ENCODE results near the gene C3orf80.
"Not testable (repeated sequence)": the region's sequence is repeated elsewhere in the genome, so short reads cannot be mapped to it uniquely, and the experiment has no call there.

Gene C3orf80

GRCh38 chr3:160217675-160218074 is 7.5 kb upstream of the C3orf80 start:
- no peak for DNase-seq

GRCh38 chr3:160218136-160218535 is 7.1 kb upstream of the C3orf80 start:
- DNase-seq: no peak

GRCh38 chr3:160220038-160220437 is 5.2 kb upstream of the C3orf80 start:
- no peak for DNase-seq

- no peak for DNase-seq
These were observed 4.2 kb upstream of the C3orf80 start for GRCh38 chr3:160221019-160221418.

GRCh38 chr3:160224256-160224655 is 966 bp upstream of the C3orf80 start:
- no peak for DNase-seq

- no peak for DNase-seq
These were observed 429 bp upstream of the C3orf80 start for GRCh38 chr3:160224811-160225175.

GRCh38 chr3:160226026-160226907 is 1.0 kb downstream of the C3orf80 start:
- no peak for DNase-seq

GRCh38 chr3:160227419-160227818 is 2.2 kb downstream of the C3orf80 start:
- DNase-seq: no peak

GRCh38 chr3:160232014-160232413 is 6.8 kb downstream of the C3orf80 start:
- DNase-seq: no peak

- DNase-seq: not testable (repeated sequence)
These were observed 15.5 kb downstream of the C3orf80 start for GRCh38 chr3:160240719-160241118.

GRCh38 chr3:160245261-160245800 is 20.1 kb downstream of the C3orf80 start:
- DNase-seq: no peak

GRCh38 chr3:160247766-160248165 is 22.5 kb downstream of the C3orf80 start:
- no peak for DNase-seq

GRCh38 chr3:160253298-160253697 is 28.1 kb downstream of the C3orf80 start:
- no peak for DNase-seq

- DNase-seq: no peak
These were observed 32.4 kb downstream of the C3orf80 start for GRCh38 chr3:160257606-160258005.

- no peak for DNase-seq
These were observed 34.4 kb downstream of the C3orf80 start for GRCh38 chr3:160259589-160259988.

- no peak for DNase-seq
These were observed 35.5 kb downstream of the C3orf80 start for GRCh38 chr3:160260587-160261270.

- DNase-seq: no peak
These were observed 39.9 kb downstream of the C3orf80 start for GRCh38 chr3:160265088-160265487.

Data from NCI-H446 treated with DMSO at 0.1 percent for 48 hours (cell line).